GM10847 (cell line): ENCODE data around the gene EYA2.

ENCODE experiments used
- POLR2A ChIP-seq: IDR thresholded peaks from 2 replicates; pipeline ENCODE4 v1.6.1; 2011; ENCODE audit not compliant: insufficient read length; ENCODE audit errors: extremely low read depth

The EYA2 gene

DNA sequence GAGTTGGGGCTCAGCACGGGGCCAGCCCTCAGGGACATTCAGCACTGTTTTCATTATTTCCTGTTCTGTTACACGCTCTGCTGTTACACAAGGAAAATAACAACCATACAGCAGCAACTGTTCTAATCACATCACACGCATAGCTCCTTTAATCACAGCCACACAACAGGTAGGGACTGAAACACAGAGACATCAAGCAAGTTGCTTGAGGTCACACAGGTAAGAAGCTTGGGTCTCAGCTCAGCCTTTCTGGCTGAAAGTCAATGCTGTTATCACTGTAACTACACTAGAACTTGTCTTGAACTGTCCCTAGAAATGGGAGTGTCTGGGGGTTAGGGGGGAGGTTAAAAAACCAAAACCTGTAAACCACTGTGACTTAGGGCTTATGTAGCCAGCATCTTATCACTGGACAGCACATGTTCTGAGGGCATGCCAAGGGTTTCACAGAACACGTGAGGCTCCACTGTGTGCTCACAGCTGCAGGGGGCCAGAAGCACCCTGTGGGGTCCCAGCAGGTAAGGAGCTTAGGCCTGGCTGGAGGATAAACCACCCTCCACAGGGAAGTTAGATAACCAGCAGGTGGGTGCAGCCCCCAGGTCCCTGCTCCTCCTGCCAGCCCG, 146.0 kb downstream of the EYA2 start:
- no peak for TF ChIP-seq POLR2A

DNA sequence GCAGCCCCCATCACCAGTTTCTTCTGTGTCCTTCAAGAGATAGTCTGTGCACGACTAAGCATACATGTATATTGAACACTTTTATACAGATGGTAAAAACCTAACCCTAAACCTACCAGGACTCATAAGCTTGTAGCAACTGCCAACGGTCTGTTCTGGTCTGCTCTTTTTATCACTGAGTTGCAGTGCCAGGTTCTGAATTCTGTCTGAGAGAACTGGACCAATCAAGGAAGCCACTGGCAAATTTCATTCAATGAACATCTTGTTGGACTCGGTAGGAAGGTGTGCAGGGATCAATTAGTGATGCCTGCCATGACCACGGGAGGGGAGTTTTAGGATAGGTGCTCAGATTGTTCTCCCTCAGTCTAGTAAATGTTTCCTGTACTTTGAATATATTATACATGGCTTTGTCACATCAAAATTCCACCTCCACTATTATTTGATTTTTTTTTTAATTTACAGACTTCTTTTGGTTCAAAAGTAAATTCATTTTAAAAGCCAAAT, 146.8 kb downstream of the EYA2 start:
- no peak for TF ChIP-seq POLR2A

DNA sequence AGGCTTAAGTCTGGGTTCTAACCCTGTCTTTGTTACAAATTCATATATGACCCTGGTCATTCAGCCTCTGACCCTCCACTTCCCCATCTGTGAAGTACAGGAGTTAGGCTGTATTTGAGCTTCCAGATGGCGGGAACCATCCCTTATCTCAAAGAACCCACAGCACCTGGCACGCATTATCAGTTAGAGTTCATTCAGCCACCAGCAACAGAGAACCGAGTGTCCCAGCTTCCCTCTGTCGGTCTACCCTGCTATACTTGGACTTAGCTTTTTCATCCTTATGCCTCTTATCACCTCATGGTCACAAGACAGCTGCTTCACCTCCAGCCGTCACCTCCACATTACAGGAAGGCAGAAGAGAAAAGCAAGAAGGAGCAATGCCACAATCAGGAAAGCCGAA, 147.8 kb downstream of the EYA2 start:
- TF ChIP-seq POLR2A = no peak

DNA sequence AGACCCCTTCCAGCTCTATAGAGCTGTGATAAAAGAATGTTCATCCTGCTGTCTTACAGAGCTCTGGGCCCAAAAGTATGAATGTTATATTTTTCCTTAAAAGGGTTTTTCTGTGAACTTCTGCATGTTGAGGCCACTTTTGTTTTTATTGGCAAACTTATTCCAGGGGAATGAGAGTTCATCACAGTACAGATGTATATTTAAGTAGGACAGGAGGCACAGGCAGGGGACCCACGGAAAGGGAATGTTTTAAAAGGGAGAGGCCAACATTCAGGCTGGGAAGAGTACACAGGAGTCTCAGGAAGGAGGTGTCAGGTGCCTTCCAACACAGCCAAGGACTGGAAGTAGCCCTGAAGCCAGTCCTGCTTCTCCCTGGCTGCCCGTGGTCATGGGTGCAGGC, 148.4 kb downstream of the EYA2 start:
- no peak for TF ChIP-seq POLR2A

DNA sequence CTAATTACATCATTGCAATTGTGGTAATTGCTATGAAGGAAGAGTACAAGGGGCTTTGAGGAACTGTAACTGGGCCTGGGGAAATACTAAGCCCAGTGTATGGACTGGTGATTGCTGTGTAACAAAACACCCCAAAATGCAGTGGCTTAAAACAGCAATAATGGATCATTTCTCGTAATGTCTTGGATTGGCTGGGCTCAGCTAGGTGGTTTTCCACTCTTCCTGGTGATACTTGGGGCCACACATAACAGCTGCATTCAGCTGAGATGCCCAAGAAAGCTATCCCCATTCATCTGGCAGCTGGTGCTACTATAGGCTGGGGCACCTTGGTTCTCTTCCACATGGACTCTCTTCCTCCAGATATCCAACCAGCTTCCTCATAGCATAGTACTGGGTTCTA, 150.3 kb downstream of the EYA2 start:
- no peak for TF ChIP-seq POLR2A

DNA sequence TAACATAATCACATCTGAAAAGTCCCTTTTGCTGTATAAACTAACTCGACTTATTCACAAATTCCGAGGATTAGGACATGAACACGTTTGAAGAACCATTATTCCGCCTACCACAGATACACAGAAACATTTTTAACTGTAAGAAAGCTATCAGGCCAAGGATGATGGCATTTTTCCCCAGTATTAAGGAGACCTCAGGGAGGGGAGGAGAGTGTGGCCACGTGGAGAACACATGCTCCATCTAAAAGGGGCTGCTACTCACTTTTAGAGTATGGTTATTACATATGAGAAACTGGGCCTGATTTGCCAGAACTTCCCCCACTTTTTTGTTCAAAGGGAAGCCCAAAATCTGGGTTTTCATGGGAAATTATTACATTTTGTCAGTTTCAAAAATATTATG, 153.4 kb downstream of the EYA2 start:
- TF ChIP-seq POLR2A = no peak

DNA sequence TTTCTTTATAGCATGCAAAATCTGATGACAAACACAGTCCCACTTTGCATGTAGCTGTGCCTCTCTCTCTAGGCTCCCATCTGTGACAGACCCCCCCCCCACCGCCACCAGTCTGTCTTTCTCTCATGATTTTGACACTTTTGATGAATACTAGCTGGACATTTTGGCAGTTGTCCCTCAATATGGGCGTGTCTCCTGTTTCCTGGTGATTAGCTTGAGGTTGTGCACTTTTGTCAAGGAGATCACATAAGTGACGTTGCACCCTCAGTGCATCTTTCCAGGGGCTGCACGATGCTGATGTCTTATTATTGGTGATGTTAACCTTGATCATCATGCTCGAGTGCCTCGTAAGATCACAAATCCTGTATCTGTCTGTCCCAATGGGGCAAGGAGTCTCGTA, 155.1 kb downstream of the EYA2 start:
- TF ChIP-seq POLR2A = no peak

DNA sequence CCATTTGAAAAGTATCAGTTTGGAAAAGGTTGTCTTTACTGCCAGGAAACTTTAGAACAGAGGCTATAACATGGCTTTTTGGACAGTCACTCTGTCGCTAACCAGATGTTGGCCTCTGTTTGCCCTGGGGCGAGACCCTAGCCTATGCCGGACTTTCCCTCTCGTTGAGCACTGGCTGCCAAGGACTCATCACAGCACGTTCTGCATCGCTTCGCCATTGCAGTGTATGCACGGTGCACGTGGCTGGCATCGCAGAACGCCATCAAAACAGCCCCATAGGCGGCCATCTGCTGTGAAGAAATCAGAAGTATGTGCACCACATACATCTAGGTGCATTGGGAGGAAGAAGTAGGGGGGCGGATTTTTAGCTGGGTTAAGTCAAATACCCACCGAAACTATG, 156.4 kb downstream of the EYA2 start:
- TF ChIP-seq POLR2A = no peak

DNA sequence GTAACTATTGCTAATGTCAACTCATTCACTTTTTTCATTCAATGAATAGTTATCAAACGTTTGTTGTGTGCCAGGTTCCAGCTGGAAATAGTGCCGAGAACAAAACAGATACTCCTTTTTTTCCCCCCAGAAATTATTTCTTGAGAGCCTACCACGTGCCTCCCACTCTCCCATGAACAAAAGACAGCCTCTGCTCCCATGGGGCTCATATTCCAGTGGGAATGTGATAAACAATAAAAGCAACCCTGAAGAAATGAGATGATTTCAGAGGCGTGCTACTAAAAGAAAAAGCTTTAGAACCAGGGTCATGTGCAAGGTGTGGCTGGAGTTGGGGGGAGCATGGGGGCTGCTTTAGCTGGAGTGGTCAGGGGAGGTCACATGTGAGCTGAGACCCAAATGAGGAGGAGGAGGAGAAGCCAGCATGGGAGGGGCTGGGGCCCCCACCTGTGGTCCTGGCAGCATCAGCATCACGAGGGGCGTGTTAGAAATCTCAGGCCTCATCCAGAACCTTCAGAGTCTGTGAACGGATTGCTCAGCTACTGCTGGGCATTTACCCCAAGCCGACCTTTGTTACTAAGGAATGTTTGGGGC, 157.4 kb downstream of the EYA2 start:
- TF ChIP-seq POLR2A = no peak

DNA sequence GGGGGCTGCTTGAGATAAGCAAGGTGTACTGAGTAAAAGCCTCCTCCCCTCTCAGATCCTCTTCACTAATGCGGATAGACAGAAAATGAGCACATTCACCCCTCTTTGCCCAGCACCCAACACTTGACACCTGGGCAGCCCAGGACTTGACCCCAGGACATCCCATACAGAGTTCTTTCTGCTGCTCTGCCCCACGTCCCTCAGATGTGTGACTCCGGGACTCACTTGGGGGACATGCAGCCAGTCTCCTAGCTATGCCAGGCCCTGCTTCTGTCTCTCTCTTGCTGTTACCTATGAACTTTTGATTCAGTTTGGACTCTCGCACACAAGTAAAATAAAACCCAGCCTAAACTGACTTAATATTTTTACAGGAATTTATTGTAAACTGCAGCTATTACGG, 159.9 kb downstream of the EYA2 start:
- TF ChIP-seq POLR2A = no peak

DNA sequence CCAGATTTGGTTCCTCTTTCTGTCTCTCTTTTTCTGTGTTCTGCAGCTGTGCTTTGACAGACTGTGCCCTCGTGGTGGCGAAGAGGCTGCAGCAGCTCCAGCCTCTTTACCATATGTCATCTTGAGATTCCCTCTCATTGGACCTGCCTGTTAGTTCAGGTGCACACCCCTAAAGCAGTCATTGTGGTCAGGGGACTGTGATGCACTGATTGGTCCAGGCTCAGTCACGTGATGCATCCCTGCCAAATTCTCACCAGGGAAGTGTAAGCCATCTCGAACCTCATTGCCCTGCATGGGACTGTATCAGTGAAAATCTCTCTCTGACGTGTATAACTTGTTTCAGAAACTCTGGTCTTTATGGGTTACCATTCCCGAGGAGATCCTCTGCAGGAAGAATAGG, 160.3 kb downstream of the EYA2 start:
- TF ChIP-seq POLR2A = no peak

DNA sequence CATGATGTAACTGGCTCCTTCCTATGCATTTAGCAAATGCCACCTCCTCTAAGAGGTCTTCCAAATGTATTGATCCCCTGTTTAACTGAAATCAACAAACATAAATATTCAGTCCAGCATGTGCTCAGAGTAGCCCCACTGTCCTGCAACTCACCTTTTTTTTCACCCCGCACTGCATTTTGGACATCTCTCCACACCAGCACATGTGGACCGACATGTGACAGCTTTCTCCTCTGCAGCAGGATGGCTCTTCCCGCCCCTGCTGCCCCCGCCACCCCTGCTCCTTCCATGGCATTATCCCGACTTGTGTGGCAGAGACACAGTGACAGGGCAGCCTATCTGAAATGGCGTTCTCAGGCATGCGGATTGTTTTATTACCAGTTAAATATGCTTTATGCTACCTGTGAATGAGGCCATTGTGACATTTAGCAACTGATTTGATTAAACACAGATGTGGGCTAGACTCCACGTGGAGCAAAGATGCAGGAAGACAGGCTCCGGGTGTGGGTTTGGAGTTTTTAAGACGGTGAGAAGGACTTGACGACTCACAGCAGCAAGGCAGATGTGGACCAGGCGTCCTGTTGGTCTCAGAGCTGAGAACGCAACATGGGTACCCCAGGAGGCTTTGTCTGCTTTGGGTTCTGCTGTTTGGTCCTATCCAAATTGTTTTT, 161.2 kb downstream of the EYA2 start:
- no peak for TF ChIP-seq POLR2A

DNA sequence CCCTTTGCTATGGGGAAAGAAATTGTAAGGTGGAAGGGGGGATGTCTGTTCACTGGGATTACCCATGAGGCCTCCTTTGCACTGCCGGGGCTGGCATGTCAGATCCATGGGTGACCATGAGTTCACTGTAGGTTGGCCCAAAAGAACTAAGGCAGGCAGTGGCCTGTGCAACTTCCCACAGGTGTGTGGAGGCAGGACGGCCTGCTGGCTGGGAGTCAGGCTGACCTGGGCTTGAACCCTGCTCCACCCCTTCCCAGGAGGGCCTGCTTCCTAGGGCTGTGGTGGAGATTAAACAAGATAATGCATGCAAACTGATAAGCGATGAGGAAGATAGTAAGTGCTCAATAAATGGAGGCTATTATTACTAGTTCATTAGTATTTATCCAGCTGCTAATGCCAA, 163.0 kb downstream of the EYA2 start:
- no peak for TF ChIP-seq POLR2A

DNA sequence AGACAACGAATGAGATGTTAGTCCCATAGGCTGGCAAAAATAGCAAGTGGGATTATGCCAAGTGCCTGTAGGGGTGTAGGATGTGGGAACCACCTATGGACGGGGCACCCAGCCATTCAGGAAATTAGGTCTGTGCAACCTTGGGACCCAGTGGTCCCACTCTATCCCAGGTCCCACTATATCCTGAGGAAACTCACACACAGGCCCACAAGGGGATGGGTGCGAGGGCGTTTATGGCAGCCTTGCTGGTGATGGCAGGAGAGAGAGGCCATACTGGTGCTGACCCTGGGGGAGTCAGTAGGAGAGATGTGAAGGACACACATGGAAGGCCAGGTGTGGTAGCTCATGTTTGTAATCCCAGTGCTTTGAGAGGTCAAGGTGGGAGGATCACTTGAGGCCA, 163.6 kb downstream of the EYA2 start:
- TF ChIP-seq POLR2A = no peak

DNA sequence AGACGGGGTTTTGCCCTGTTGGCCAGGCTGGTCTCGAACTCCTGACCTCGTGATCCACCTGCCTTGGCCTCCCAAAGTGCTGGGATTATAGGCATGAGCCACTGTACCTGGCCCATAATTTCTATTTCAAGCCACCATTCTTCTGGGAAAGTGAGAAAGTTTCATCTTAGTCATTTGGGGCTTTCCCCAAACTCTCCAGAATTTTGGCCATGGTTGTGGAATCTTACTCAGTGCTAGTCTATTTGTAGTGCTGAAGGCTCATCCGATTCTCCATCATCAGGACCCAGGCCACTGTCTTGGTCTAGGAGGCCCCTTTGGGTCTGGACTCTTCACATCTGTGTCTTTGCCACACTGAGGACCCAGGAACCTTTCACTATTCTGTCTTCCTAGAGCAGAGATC, 164.9 kb downstream of the EYA2 start:
- no peak for TF ChIP-seq POLR2A

DNA sequence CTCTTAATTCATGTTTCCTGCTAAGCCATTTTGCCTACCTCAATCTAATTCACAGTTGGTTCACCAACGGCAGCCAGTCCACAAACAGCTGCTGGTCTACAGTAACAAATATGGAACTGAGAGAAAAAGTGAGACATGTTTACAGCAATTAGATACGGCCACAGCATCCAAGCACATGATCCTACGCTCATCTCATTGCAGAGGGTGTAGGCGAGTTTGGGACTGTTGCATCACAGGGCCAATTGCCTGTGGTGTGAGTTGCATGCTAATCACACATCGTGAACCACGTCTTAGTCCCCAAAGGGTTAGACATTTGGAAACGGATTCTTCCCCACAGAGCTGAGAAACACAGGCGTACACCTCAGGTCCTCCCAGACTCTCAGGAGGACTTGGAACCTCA, 166.9 kb downstream of the EYA2 start:
- no peak for TF ChIP-seq POLR2A
